ENCODE results near the gene PLXNA4. TPM values are rescaled to one million over a fixed set of nuclear protein-coding genes. Genes with fewer than 3 reads are reported as not detected.

PLXNA4 gene
- total and polyA plus RNA-seq, 2 donors (not counting 1 experiment from before 2014, with no cell fraction given), result not detected

GRCh38 chr7:132471515-132471914 lies 104.8 kb downstream of the PLXNA4 start:
- POLR2A ChIA-PET, result no interaction called here
- Histone ChIP-seq H4K20me1 (ENCODE audit: control insufficient read depth, insufficient read depth, low read length, poor library complexity, severe bottlenecking) (no peaks in the 10 kb centered on the region), H3K9ac (ENCODE audit: low read length) (no peak overlapping the region), H3K9me3 (ENCODE audit: control extremely low read depth in 1 of 3, control insufficient read depth in 2 of 3, insufficient read depth in 1 of 3, low read length in 2 of 3) (no peaks in the 10 kb centered on the region), H3K27me3 (replicated peaks in 1 of 4; ENCODE audit: control extremely low read depth in 1 of 4, control insufficient read depth in 3 of 4, insufficient read depth in 4 of 4, low read length in 3 of 4) (peaks cover 0 to 8% (median 0%) of the 10 kb centered on the region in 4 experiments), H3K4me2 (replicated peaks; ENCODE audit: low read depth, low read length, poor library complexity, severe bottlenecking) (no peak overlapping the region), H3K4me1 (ENCODE audit: control insufficient read depth in 2 of 2, insufficient read depth in 2 of 2, low read length in 2 of 2) (no peaks in the 10 kb centered on the region), H3K36me3 (replicated peaks in 1 of 2; ENCODE audit: control extremely low read depth in 1 of 2, control insufficient read depth in 1 of 2, extremely low read depth in 1 of 2, insufficient read depth in 2 of 2, low read length in 1 of 2) (no peaks in the 10 kb centered on the region), H3K79me2 (ENCODE audit: control insufficient read depth, insufficient read depth, low read length) (no peaks in the 10 kb centered on the region), H2AFZ (ENCODE audit: insufficient read depth, low read depth, low read length, poor library complexity, severe bottlenecking) (no peak overlapping the region), H3K4me3 (ENCODE audit: control extremely low read depth in 1 of 5, extremely low read depth in 1 of 5, insufficient read depth in 1 of 5, low read depth in 2 of 5, low read length in 4 of 5) (no peak overlapping the region), H3K27ac (ENCODE audit: low read length in 2 of 2) (no peak overlapping the region)
- 98% methylated on average over 4 of the region's 6 CpGs for WGBS (ENCODE audit: insufficient coverage)
- CTCF ChIA-PET, result no interaction called here
- DNase-seq, result no peak
- no peak for ATAC-seq (ENCODE audit: low read depth)
- no peak overlapping the region for H3K27ac Mint-ChIP-seq
- H3K27me3 Mint-ChIP-seq, result peaks cover 34% of the 10 kb centered on the region
- no peaks in the 10 kb centered on the region for H3K9me3 Mint-ChIP-seq (ENCODE audit: insufficient read depth)
- no peak overlapping the region for H3K4me3 Mint-ChIP-seq
- intact Hi-C loops (cut with micrococcal nuclease), result no loop called here
- no peak for TF ChIP-seq EZH2 (IDR thresholded peaks at IDR 0.05; ENCODE audit: borderline replicate concordance, insufficient read depth, low read depth, low read length, poor library complexity, severe bottlenecking)
- TF ChIP-seq CTCF (IDR thresholded peaks at IDR 0.05), result no peak
- H3K4me1 Mint-ChIP-seq, result no peaks in the 10 kb centered on the region

- intact Hi-C loops (cut with micrococcal nuclease), result no loop called here
- TF ChIP-seq EZH2 (IDR thresholded peaks at IDR 0.05; ENCODE audit: borderline replicate concordance, insufficient read depth, low read depth, low read length, poor library complexity, severe bottlenecking) (no peak), CTCF (IDR thresholded peaks at IDR 0.05) (no peak)
- no peaks in the 10 kb centered on the region for H3K79me2 ChIP-seq (ENCODE audit: control insufficient read depth, insufficient read depth, low read length)
These were observed 106.6 kb downstream of the PLXNA4 start for GRCh38 chr7:132469681-132470080.

More at GRCh38 chr7:132469681-132470080, 106.6 kb downstream of the PLXNA4 start:
- Histone ChIP-seq H3K4me2 (replicated peaks; ENCODE audit: low read depth, low read length, poor library complexity, severe bottlenecking) (no peak overlapping the region), H2AFZ (ENCODE audit: insufficient read depth, low read depth, low read length, poor library complexity, severe bottlenecking) (no peak overlapping the region), H4K20me1 (ENCODE audit: control insufficient read depth, insufficient read depth, low read length, poor library complexity, severe bottlenecking) (no peaks in the 10 kb centered on the region), H3K9me3 (ENCODE audit: control extremely low read depth in 1 of 3, control insufficient read depth in 2 of 3, insufficient read depth in 1 of 3, low read length in 2 of 3) (peaks cover 0 to 3% (median 0%) of the 10 kb centered on the region in 3 donors), H3K27me3 (replicated peaks in 1 of 4; ENCODE audit: control extremely low read depth in 1 of 4, control insufficient read depth in 3 of 4, insufficient read depth in 4 of 4, low read length in 3 of 4) (peaks cover 0 to 2% (median 0%) of the 10 kb centered on the region in 4 experiments), H3K27ac (ENCODE audit: low read length in 2 of 2) (no peak overlapping the region), H3K36me3 (replicated peaks in 1 of 2; ENCODE audit: control extremely low read depth in 1 of 2, control insufficient read depth in 1 of 2, extremely low read depth in 1 of 2, insufficient read depth in 2 of 2, low read length in 1 of 2) (no peaks in the 10 kb centered on the region), H3K4me3 (ENCODE audit: control extremely low read depth in 1 of 5, extremely low read depth in 1 of 5, insufficient read depth in 1 of 5, low read depth in 2 of 5, low read length in 4 of 5) (no peak overlapping the region), H3K9ac (ENCODE audit: low read length) (no peak overlapping the region), H3K4me1 (ENCODE audit: control insufficient read depth in 2 of 2, insufficient read depth in 2 of 2, low read length in 2 of 2) (no peaks in the 10 kb centered on the region)
- WGBS (ENCODE audit: insufficient coverage), result 74% methylated on average over 4 of the region's 4 CpGs
- ChIA-PET CTCF (no interaction called here), POLR2A (no interaction called here)
- ATAC-seq (ENCODE audit: low read depth) (no peak), DNase-seq (no peak)
- no peaks in the 10 kb centered on the region for H3K4me1 Mint-ChIP-seq
- H3K27ac Mint-ChIP-seq, result no peak overlapping the region
- H3K27me3 Mint-ChIP-seq, result peaks cover 27% of the 10 kb centered on the region
- H3K9me3 Mint-ChIP-seq (ENCODE audit: insufficient read depth), result no peaks in the 10 kb centered on the region
- H3K4me3 Mint-ChIP-seq, result no peak overlapping the region

Measured in B cell (primary cell).